Activated CD8-positive, alpha-beta memory T cell treated with anti-CD3 and anti-CD28 coated beads for 24 hours (primary cell): ENCODE measurements around the gene SERPINA7.
"Not testable (repeated sequence)": the region's sequence is repeated elsewhere in the genome, so short reads cannot be mapped to it uniquely, and the experiment has no call there.

Experiments
- DNase-seq: peaks from one replicate; pipeline ENCODE4 v3.0.0-alpha.2; 2020

The SERPINA7 gene, protein sequence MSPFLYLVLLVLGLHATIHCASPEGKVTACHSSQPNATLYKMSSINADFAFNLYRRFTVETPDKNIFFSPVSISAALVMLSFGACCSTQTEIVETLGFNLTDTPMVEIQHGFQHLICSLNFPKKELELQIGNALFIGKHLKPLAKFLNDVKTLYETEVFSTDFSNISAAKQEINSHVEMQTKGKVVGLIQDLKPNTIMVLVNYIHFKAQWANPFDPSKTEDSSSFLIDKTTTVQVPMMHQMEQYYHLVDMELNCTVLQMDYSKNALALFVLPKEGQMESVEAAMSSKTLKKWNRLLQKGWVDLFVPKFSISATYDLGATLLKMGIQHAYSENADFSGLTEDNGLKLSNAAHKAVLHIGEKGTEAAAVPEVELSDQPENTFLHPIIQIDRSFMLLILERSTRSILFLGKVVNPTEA

DNA sequence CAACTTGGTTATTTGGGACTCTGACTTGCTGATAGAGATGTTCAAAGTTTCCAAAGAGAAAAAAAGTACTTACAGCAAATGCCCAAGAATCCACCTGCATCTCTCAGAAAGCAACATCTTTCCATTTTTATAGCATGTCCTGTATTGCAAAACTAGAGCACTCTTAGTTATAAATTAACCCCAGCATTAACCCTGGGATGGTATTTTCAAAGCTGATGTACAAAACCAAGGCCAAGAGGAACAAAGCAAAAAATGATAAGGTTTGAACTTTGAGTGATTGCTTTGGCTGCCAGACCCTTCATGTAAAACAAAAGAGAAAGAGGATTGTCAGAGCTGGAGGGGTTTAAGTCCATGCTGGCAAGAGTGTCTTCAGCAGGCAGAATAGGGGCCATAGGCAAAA, at the start of gene SERPINA7:
TSS of gene SERPINA7 (minus strand) at position 103 of the 400 bp plus-strand sequence. CDS start 1,669 bp downstream, outside the sequence.
- DNase-seq = no peak

DNA sequence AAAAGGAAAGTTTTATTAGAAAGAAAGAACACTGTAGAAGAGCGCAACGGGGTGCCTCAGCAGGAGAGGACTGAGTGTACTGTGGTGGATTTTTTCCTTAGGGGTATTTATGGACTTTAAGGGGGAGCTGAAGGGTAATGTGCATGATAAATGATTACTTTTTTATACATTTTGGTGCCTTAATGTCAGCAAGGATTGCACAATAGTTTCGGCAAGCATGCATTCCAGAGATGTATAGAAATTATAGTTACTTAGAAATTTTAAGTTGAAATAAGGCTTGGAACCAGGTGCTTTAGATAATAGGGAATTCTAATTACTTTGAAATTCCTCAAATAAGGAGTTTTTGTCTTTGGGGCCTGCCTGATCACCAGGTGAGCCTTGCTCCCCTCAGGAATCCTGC, 30.5 kb upstream of the SERPINA7 start:
- DNase-seq = no peak

DNA sequence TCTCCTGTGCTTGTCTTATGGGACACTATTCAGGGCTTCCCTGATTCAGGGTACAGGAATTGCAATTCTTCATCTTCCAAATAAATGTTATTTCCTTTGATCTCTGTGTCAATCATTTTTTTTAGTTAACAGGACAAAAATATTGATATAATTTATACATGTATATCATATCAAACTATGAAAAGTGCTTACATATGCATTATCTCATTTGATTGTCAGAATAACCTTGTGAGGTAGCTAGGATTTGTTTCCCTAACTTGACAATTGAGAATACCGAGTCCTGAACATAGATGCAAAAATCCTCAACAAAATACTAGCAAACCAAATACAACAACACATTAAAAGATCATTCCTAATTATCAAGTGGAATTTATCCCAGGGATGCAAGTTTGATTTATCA, 11.5 kb upstream of the SERPINA7 start:
- no peak for DNase-seq

DNA sequence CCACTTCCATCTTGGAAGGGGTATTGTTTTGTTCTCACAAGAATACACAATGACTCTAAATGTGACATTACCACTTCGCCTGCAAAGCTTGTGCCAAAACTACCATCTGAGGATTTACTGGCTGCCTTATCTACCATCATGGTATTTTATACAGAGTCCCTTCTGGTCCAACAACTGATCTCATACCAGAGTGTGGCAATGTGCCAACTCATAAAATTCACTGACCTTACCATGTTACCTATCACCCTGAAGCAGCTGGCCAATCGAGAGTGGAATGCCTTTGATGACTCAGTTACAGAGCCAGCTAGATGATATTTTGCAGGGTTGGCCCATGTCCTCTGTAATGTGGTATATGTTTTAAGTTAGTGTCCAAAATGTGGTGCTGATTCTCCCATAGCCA, 3.8 kb upstream of the SERPINA7 start:
- DNase-seq = no peak

DNA sequence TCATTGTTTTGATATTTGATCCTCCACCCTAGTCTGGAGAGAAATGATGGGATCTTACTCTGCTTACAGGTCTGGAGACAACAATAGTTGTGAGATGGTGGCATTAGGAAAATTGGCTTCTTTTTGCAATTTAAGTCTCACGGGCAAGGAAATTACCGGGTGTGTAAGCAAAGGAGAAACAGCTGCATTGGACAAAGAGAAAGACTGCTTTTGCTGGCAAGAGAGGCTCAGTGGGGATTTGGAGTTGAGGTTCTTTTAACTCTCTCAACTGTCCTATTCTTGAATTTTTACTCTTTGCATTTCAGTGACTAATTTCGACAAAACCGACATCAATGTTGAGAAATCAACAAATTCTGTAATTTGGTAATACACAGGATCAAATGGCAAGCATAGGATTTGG, 2.3 kb upstream of the SERPINA7 start:
- no peak for DNase-seq

DNA sequence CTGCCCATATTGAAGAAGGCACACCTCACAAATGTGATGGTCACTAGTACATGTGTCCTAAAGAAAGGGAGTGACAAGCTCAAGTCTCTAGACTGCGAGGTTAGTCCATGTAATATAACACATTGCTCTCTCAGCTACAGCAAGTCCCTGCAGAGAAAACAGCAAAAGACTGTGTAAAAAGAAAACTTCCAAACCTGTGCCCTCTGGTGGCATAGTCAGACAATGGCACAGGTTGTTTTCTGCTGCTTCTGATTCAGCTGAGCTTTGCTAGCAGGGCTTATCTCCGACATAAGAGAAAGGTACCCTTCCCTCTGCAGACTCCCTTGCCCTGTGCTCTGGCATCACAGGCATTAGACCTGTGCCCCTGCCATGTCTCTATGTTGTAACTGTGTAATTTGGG, 1.4 kb upstream of the SERPINA7 start:
- DNase-seq = no peak

DNA sequence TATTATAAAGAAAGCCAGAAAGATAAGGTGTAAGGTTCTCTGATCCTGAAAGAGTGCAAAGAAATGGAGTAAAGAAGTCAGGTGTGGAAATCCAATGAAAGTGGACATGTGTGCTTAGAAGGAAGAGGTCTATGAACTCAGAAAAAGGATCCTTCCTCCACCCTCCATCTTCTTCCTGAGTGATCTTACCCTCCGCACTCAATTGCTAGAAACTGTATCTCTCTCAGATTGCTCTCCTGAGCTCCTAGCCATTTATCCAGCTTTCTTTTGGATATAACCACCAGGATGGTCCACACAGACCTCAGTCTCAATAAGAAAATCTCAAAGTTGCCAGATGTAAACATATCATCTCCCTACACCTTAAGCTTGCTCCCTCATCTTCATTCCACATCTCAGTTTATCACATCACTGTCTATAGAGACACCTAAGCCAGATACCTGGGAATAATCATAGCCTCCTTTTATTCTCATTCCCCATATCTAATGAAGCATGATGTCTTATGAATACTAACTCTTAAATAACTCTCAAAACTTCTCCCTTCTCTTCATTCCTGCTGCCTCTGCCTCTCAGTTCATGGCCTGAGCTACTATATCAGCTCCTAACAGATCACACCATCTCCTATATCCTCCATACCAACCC, 573 bp downstream of the SERPINA7 start:
- DNase-seq = no peak

DNA sequence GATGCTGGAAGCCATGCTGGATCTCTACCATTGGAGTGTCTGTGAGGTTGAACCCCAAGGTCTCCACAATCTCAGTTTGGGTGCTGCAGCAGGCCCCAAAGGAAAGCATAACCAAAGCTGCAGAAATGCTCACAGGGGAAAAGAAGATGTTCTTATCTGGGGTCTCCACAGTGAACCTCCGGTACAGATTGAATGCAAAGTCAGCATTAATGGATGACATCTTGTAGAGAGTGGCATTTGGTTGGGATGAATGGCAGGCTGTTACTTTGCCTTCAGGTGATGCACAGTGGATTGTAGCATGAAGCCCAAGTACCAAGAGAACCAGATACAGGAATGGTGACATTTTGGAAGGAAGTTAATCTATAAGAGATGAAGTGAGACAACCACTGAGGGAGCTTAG, 1.8 kb downstream of the SERPINA7 start:
- DNase-seq = no peak

DNA sequence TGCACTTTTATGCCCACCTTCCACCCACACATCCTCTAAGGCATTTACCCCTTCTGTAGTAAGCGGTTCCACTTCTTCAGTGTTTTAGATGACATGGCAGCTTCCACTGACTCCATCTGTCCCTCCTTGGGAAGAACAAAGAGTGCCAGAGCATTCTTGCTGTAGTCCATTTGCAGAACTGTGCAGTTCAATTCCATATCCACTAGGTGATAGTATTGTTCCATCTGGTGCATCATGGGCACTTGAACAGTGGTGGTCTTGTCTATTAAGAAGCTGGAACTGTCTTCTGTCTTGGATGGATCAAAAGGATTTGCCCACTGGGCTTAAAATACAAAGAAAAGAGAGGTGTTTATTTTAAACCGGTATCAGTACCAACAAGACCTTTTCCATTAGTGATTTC, 3.5 kb downstream of the SERPINA7 start:
- DNase-seq = no peak

DNA sequence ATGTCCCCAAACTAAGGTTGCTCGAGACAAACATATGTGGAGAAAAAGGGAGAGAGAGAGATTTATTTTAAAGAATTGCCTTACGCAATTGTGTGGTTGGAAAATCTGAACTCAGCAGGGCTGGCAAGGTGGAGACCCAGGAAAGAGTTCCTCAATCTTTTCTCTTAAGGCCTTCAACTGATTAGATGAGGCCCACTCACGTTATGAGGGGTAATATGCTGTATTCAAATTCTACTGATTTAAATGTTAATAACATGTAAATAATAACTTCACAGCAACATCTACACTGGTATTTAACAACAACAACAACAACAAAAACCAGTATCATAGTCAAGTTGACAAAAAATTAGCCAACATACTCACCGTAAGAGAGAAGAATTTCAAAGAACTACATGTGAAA, 14.6 kb downstream of the SERPINA7 start:
- DNase-seq = no peak

DNA sequence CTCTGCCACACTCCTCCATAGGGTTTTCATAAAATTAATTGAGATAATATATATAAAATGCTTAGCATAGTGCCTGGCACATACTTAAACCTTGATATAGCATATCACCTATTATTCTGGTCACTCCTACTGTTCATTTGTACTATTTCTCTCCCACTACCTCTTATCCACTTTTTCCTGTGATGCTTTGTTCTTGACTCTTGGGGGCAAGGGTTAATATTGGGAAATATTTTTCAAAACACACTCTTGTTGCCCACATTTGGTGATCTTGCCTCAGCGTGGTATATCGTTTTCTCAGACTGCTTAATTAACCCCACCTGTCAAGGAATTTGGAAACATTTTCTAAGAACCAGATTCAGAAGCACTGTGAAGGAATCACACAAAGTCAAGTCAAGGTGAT, 16.3 kb downstream of the SERPINA7 start:
- no peak for DNase-seq

DNA sequence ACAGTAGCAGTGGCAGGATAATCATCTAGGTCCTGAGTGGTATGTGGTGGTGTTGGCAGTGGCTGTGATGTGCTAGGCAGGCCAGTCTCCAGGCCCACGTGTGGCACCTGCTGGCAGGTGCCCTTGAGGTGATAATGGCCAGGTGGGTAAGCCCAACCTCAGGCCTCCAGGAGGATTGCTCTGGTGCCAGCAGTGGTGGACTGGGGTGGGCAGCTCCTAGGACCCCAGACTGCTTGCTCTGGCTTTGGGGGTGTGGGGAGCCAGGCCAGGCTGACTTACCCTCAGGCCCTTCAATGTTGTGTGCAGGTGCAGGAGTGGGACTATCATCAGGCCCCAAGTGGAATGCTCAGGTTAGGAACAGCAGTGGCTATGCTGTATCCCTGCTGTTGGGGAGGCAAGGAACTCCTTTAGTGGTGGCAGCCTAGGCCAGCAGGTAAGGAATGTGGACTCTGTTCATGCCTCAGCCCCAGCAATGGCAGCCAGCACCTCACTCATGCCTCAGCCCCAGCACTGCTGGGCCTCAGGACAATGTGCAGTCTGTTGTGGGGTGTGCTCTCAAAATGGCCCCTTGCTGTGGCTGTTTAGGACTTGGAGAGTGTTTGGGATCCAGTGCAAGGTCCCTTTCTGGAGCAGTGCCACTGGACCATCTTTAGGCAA, 24.3 kb downstream of the SERPINA7 start:
- no peak for DNase-seq

DNA sequence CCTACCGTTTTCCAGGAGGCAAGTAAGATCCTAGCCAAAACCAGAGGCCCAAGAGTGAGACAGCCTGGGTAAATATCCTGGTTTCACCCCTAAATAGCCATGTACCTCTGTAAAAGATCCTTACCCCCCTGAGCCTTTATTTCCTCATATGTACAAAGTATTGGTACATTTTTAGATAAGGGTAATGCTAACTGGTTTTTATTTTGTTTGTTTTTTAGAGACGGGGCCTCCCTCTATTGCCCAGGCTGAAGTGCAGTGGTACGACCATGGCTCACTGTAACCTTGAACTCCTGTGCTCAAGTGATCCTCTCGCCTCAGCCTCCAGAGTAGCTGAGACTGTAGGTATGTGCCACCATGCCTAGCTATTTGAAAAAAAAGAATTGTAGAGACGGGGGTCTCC, 29.4 kb downstream of the SERPINA7 start:
- no peak for DNase-seq

DNA sequence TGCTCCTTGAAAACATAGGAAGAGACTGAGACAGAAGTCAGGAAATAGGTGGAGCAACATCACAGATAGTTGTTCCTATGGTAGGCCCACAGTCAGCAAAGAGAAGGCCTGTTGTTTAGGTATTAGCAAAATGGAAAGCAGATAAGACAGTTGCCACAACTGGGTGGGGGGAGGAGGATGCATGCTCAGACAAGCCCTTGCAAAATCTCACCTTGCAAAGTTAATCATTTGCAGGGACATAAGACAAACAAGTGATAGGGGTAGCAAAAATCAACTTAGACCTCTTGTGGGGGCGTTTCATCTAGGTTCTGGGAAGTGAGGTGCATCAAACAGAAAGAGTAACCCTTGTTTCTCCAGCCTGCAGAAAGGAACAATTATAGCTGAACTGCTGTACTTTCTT, 30.7 kb downstream of the SERPINA7 start:
- DNase-seq = no peak

DNA sequence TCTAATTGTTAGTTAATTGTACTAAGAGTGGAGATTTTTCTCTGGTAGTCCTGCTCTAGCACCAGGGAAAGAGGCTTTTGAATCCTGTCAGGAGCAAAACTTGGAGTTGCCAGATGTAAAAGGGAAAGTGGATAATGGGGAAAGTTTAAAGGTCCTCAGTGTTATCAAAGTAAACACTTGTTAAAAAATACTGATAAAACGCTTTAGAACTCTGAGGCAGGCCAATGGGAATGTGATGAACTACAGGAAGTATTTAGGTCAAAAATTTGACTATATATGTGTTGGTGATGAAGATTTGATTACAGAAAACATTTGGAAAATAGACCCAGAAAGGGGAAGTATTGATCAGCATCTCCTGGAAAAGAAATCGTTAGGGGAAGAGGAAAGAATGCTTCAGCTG, 32.8 kb downstream of the SERPINA7 start:
- DNase-seq = no peak

DNA sequence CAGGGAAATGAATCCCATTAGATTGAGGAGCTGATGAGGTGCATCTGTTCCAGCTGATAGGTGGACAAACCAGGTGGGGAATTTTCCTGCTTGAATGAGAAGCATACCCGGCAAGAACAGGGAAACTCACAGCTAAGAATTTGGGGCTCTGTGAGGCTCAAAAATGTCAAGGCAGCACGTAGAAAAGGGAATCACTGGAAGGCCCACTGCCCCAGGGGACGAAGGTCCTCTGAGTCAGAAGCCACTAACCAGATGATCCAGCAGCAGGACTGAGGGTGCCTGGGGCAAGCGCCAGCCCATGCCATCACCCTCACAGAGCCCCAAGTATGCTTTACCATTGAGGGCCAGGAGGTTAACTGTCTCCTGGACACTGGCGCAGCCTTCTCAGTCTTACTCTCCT, 37.9 kb downstream of the SERPINA7 start:
- DNase-seq = not testable (repeated sequence)

DNA sequence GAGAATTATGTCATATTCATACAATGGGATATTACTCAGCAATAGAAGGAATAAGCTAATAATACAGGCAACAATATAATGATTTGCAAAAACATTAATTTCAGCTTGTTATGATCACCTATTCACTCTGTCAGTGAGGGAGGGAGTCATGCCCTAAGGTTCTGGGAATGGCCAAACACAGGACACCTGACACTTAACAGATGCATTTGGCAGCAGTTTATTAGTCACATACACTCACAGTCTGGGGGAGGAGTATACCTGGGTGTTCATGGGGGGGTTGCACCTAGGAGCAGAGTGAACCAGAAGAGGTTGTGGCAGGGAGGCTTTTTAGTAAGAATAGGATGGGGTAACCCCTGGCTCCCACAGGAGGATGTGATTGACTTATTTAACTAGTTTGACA, 38.3 kb downstream of the SERPINA7 start:
- DNase-seq = no peak

DNA sequence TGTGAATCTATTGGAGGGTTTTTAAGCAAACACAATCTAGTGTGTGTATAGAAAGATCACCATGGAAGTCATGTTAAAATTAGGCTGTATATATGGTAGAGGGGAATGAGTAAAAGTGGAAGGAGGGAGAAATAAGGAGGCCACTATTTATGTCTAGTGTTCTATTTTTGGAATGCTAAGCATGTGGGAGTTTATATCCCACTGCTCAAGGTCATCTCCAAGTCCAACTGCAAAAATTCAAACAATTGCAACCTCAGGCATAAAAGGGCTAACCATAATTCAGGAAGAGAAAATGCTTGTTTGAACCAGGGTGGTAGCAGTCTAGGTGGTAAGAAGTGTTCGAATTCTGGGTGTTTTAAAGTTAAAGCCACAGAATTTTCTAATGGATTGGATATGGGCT, 39.2 kb downstream of the SERPINA7 start:
- DNase-seq = no peak

DNA sequence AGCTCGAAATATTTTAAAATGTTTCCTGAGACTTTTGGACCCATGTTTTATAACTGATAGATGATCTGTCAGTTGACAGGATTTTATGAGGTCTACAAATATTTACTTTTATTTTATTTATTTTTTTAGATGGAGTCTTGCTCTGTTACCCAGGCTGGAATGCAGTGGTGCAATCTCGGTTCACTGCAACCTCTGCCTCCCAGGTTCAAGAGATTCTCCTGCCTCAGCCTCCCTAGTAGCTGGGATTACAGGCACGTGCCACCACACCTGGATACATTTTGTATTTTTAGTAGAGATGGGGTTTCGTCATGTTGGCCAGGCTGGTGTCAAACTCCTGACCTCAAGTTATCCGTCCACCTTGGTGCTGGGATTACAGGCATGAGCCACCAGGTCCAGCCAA, 50.0 kb downstream of the SERPINA7 start:
- DNase-seq = not testable (repeated sequence)
